GM23248 (cell line): ENCODE results near the gene LIMA1. TPM values are rescaled to one million over a fixed set of nuclear protein-coding genes. Genes with fewer than 3 reads are reported as not detected.

Experiments used
- DNase-seq: peaks from one replicate; pipeline ENCODE4 v3.0.0-alpha.2; 2015
- H2AFZ ChIP-seq: fragments of 200-600 bp; sonication (generic); 2 replicates; pipeline ENCODE4 v1.6.1; 2016; ENCODE audit warnings: antibody characterized with exemption
- H3F3A ChIP-seq: fragments of 200-600 bp; sonication (generic); 2 replicates; pipeline ENCODE4 v1.6.1; 2016; ENCODE audit warnings: mild to moderate bottlenecking, antibody characterized with exemption, mixed run types; ENCODE audit not compliant: insufficient read depth
- H3K27ac ChIP-seq: fragments of 200-600 bp; sonication (generic); 2 replicates; pipeline ENCODE4 v1.5.1; 2016; ENCODE audit warnings: mild to moderate bottlenecking
- H3K27me3 ChIP-seq: fragments of 200-600 bp; sonication (generic); replicated peaks from 2 replicates; pipeline ENCODE4 v1.6.1; 2016; ENCODE audit warnings: mild to moderate bottlenecking; ENCODE audit not compliant: insufficient read depth
- H3K36me3 ChIP-seq: fragments of 200-600 bp; sonication (generic); 2 replicates; pipeline ENCODE4 v1.6.1; 2016; ENCODE audit warnings: low read depth, mild to moderate bottlenecking
- H3K4me1 ChIP-seq: fragments of 200-600 bp; sonication (generic); 2 replicates; pipeline ENCODE4 v1.6.1; 2016; ENCODE audit warnings: mild to moderate bottlenecking; ENCODE audit not compliant: insufficient read depth
- H3K4me2 ChIP-seq: fragments of 200-600 bp; sonication (generic); one replicate; pipeline ENCODE4 v1.6.1; 2016; ENCODE audit warnings: mild to moderate bottlenecking; ENCODE audit not compliant: unreplicated experiment
- H3K4me3 ChIP-seq: fragments of 200-600 bp; sonication (generic); 2 replicates; pipeline ENCODE4 v1.5.1; 2016; ENCODE audit warnings: mild to moderate bottlenecking
- H3K79me2 ChIP-seq: fragments of 200-600 bp; sonication (generic); 2 replicates; pipeline ENCODE4 v1.6.1; 2016; ENCODE audit warnings: mild to moderate bottlenecking; ENCODE audit not compliant: insufficient read depth
- H3K9ac ChIP-seq: fragments of 200-600 bp; sonication (generic); 2 replicates; pipeline ENCODE4 v1.6.1; 2016; ENCODE audit warnings: mild to moderate bottlenecking
- H3K9me2 ChIP-seq: fragments of 200-600 bp; sonication (generic); 2 replicates; pipeline ENCODE4 v1.6.1; 2016; ENCODE audit warnings: mixed run types, mild to moderate bottlenecking, moderate library complexity; ENCODE audit not compliant: insufficient read depth
- H3K9me3 ChIP-seq: fragments of 200-600 bp; sonication (generic); one replicate; pipeline ENCODE4 v1.6.1; 2017; ENCODE audit warnings: low read depth
- H4K20me1 ChIP-seq: fragments of 200-600 bp; sonication (generic); 2 replicates; pipeline ENCODE4 v1.6.0; 2016; ENCODE audit not compliant: insufficient read depth
- EZH2 ChIP-seq: fragments of 200-600 bp; sonication (generic); IDR thresholded peaks from 2 replicates; pipeline ENCODE4 v1.6.1; 2018; ENCODE audit warnings: antibody characterized with exemption, mild to moderate bottlenecking; ENCODE audit not compliant: insufficient read depth, poor library complexity, severe bottlenecking
- EZH2phosphoT487 ChIP-seq: fragments of 200-600 bp; sonication (generic); IDR thresholded peaks from 2 replicates; pipeline ENCODE4 v1.6.1; 2018; ENCODE audit warnings: antibody characterized with exemption, moderate library complexity, mild to moderate bottlenecking, low read depth; ENCODE audit not compliant: insufficient read depth
- WGBS, 2 experiments: methylation state at CpG; one replicate each; pipeline ENCODE4 v1.1.6; 2015 to 2017; ENCODE audit warnings: low lambda C conversion rate in 2 of 2, low coverage in 1 of 2; ENCODE audit errors: missing lambda C conversion rate in 2 of 2; 5-methylcytosine and 5-hydroxymethylcytosine counted together
- in situ Hi-C: fragments of 300-500 bp; cut with MboI; formaldehyde crosslinking; loops from 2 replicates; pipeline ENCODE4 v1.15.0; 2020
- polyA plus RNA-seq: library from polyadenylated mRNA; unstranded; fragments of >200 nt; fragmentation: Nextera tagmentation; extraction: Ambion mirVana; gene quantifications from 2 replicates; pipeline ENCODE4 v1.2.1, GENCODE V29; 2016
- total RNA-seq: library from RNA; depleted of rRNA; stranded (reverse); fragments of >200 nt; shearing (Covaris generic); gene quantifications from 2 replicates; pipeline ENCODE4 v1.2.3, GENCODE V29; 2014

Gene LIMA1
- total and polyA plus RNA-seq, 2 experiments from 2014 or later, result 180 to 256 TPM

DNA sequence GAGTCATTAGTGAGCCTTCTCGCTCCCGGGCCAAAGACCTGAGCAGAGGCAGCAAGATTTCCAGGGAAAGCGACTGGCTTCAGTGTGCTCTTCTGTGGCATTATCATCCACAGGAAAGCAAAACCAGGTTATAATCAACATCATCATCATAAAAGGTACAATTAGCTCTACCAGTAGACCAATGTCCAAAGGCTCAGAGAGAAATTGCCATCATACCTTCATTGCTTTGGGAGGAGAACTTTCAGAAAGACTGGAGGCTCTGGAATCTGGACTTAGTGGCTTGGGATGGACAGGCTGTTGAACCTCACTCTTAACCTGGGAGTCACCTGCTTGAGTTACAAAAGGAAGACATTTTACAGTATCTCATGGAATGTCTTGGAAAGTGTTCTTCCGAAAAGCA is 91.1 kb downstream of the LIMA1 start:
- H3K27me3 ChIP-seq, result no peaks in the 10 kb centered on the region
- H3K36me3 ChIP-seq, result peaks cover 75% of the 10 kb centered on the region
- H2AFZ ChIP-seq, result no peak overlapping the region
- no peak overlapping the region for H3K9ac ChIP-seq
- H3K27ac ChIP-seq, result peak overlapping the region; percentile 47
- no peaks in the 10 kb centered on the region for H3K9me3 ChIP-seq
- TF ChIP-seq EZH2 (no peak), EZH2phosphoT487 (no peak)
- in situ Hi-C loops, result no loop called here
- no peaks in the 10 kb centered on the region for H3K9me2 ChIP-seq
- no peak overlapping the region for H3K4me2 ChIP-seq
- 95 to 99% methylated on average over 4 of the region's 4 CpGs for WGBS, 2 experiments
- peaks cover 61% of the 10 kb centered on the region for H3K4me1 ChIP-seq
- H3K79me2 ChIP-seq, result peaks cover 71% of the 10 kb centered on the region
- no peaks in the 10 kb centered on the region for H4K20me1 ChIP-seq
- peaks cover 75% of the 10 kb centered on the region for H3F3A ChIP-seq
- no peak overlapping the region for H3K4me3 ChIP-seq
- DNase-seq, result no peak

- Histone ChIP-seq H3K4me2 (no peak overlapping the region), H3K9me3 (no peaks in the 10 kb centered on the region), H2AFZ (no peak overlapping the region), H4K20me1 (no peaks in the 10 kb centered on the region), H3K9me2 (no peaks in the 10 kb centered on the region), H3K36me3 (peaks cover 61% of the 10 kb centered on the region), H3K9ac (no peak overlapping the region), H3K4me1 (peaks cover 60% of the 10 kb centered on the region), H3F3A (peaks cover 74% of the 10 kb centered on the region), H3K27ac (peak overlapping the region; percentile 94; the same call in 1 of the 2 replicates), H3K27me3 (no peaks in the 10 kb centered on the region), H3K79me2 (peaks cover 57% of the 10 kb centered on the region), H3K4me3 (no peak overlapping the region)
- in situ Hi-C loops, result no loop called here
- no peak for DNase-seq
- no peak for TF ChIP-seq EZH2phosphoT487
- TF ChIP-seq EZH2, result no peak
- WGBS, 2 experiments, result 94 to 95% methylated on average over 1 of the region's 1 CpG
Measured at GRCh38 chr12:50190859-50191258, 92.5 kb downstream of the LIMA1 start.

GRCh38 chr12:50188875-50189575 is 94.3 kb downstream of the LIMA1 start:
- peaks cover 69% of the 10 kb centered on the region for H3K4me1 ChIP-seq
- DNase-seq, result no peak
- H3K79me2 ChIP-seq, result peaks cover 57% of the 10 kb centered on the region
- TF ChIP-seq EZH2 (no peak), EZH2phosphoT487 (no peak)
- peaks cover 50% of the 10 kb centered on the region for H3K36me3 ChIP-seq
- no peaks in the 10 kb centered on the region for H3K27me3 ChIP-seq
- H3K9me3 ChIP-seq, result no peaks in the 10 kb centered on the region
- peaks cover 74% of the 10 kb centered on the region for H3F3A ChIP-seq
- H3K27ac ChIP-seq, result peak overlapping the region; percentile 94
- in situ Hi-C loops, result no loop called here
- peak overlapping the region; percentile 73 for H3K9ac ChIP-seq
- no peaks in the 10 kb centered on the region for H4K20me1 ChIP-seq
- H3K4me3 ChIP-seq, result no peak overlapping the region
- H3K9me2 ChIP-seq, result no peaks in the 10 kb centered on the region
- 77 to 80% methylated on average over 5 of the region's 5 CpGs for WGBS, 2 experiments
- no peak overlapping the region for H2AFZ ChIP-seq
- no peak overlapping the region for H3K4me2 ChIP-seq

DNA sequence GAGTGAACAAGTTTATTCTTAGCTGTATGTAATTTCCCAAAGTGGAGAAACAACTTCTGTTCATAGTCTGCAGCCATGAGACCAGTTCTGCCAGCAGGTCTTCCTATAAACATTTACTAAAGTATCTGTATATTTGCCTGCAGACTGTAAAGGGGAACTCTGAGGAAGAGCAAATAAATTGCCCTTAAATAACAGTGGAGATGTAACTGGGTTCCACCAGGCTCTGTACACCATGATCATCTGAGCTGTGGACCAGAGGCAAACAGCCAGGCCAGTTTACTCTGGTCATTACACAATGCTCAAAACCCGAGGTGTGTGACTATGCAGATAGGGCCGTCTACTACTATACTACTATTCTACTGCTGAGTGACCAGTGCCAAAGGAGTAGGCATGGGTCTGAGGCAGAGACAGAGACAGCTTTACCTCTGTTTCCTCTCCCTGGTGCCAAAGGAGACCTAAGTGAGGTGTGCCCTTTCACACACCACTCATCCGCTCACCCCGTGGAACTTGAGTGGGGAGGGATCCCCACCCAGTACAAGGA is 95.0 kb downstream of the LIMA1 start:
- Histone ChIP-seq H3K27me3 (no peaks in the 10 kb centered on the region), H3K27ac (peak overlapping the region; percentile 94), H3K9me3 (no peaks in the 10 kb centered on the region), H3K79me2 (peaks cover 63% of the 10 kb centered on the region), H4K20me1 (no peaks in the 10 kb centered on the region), H3K4me2 (peak overlapping the region; percentile 52), H3K4me1 (peaks cover 71% of the 10 kb centered on the region), H3K9me2 (no peaks in the 10 kb centered on the region), H3K9ac (peak overlapping the region; percentile 73), H2AFZ (no peak overlapping the region), H3K4me3 (peak overlapping the region; percentile 20; the same call in 1 of the 2 replicates), H3F3A (peaks cover 80% of the 10 kb centered on the region), H3K36me3 (peaks cover 54% of the 10 kb centered on the region)
- in situ Hi-C loops, result no loop called here
- peak; percentile 91 for DNase-seq
- TF ChIP-seq EZH2 (no peak), EZH2phosphoT487 (no peak)
- 38 to 40% methylated on average over 4 of the region's 4 CpGs for WGBS, 2 experiments
